H9 (cell line): Measurements from ENCODE around the gene ACBD3. TPM values are rescaled to one million over a fixed set of nuclear protein-coding genes. Genes with fewer than 3 reads are reported as not detected.
A peak's percentile ranks its signal among the peaks of the same experiment; 100 is the strongest.

Experiments used
- DNase-seq: peaks from one replicate; pipeline ENCODE4 v3.0.0-alpha.2; 2017
- H2AFZ ChIP-seq: one replicate; pipeline ENCODE4 v1.6.1; 2013; ENCODE audit warnings: mild to moderate bottlenecking, low read length, control low read depth, moderate library complexity
- H2AK5ac ChIP-seq: 2 replicates; pipeline ENCODE4 v1.6.1; 2013; ENCODE audit warnings: low read length, control low read depth, mixed read lengths; ENCODE audit not compliant: insufficient read length
- H2BK120ac ChIP-seq: one replicate; pipeline ENCODE4 v1.6.1; 2013; ENCODE audit warnings: low read depth, mild to moderate bottlenecking, low read length, control low read depth, inconsistent platforms; ENCODE audit not compliant: poor library complexity, severe bottlenecking
- H2BK12ac ChIP-seq: 2 replicates; pipeline ENCODE4 v1.6.1; 2013; ENCODE audit warnings: low read length, control low read depth, mixed read lengths, low read depth; ENCODE audit not compliant: insufficient read length
- H2BK15ac ChIP-seq: 2 replicates; pipeline ENCODE4 v1.6.1; 2013; ENCODE audit warnings: low read depth, low read length, control low read depth
- H2BK20ac ChIP-seq: one replicate; pipeline ENCODE4 v1.6.1; 2013; ENCODE audit warnings: low read depth, mild to moderate bottlenecking, low read length, control low read depth, inconsistent platforms; ENCODE audit not compliant: poor library complexity, severe bottlenecking
- H2BK5ac ChIP-seq: 2 replicates; pipeline ENCODE4 v1.6.1; 2013; ENCODE audit warnings: low read length, control low read depth, mixed read lengths; ENCODE audit not compliant: insufficient read length
- H3K14ac ChIP-seq: 2 replicates; pipeline ENCODE4 v1.6.1; 2013; ENCODE audit warnings: low read length, control low read depth; ENCODE audit not compliant: insufficient read depth
- H3K18ac ChIP-seq: 2 replicates; pipeline ENCODE4 v1.6.1; 2013; ENCODE audit warnings: low read depth, mild to moderate bottlenecking, mixed read lengths, low read length, control low read depth; ENCODE audit not compliant: insufficient read length
- H3K23ac ChIP-seq: 2 replicates; pipeline ENCODE4 v1.6.1; 2013; ENCODE audit warnings: low read length, control low read depth, mixed read lengths, low read depth; ENCODE audit not compliant: insufficient read length
- H3K23me2 ChIP-seq: 2 replicates; pipeline ENCODE4 v1.6.1; 2013; ENCODE audit warnings: low read depth, mild to moderate bottlenecking, mixed read lengths, low read length, control low read depth; ENCODE audit not compliant: insufficient read length, poor library complexity, severe bottlenecking
- H3K27ac ChIP-seq: 2 replicates; pipeline ENCODE4 v1.5.1; 2013; ENCODE audit warnings: low read length, control low read depth, mixed read lengths, low read depth; ENCODE audit not compliant: insufficient read length
- H3K27me3 ChIP-seq: 2 replicates; pipeline ENCODE4 v1.6.1; 2013; ENCODE audit warnings: low read length, control low read depth, inconsistent platforms; ENCODE audit not compliant: insufficient read depth
- H3K4ac ChIP-seq: 2 replicates; pipeline ENCODE4 v1.6.1; 2013; ENCODE audit warnings: low read depth, mild to moderate bottlenecking, control low read depth, inconsistent platforms, low read length, moderate library complexity
- H3K4me1 ChIP-seq: 2 replicates; pipeline ENCODE4 v1.6.1; 2013; ENCODE audit warnings: low read length, control low read depth, inconsistent platforms; ENCODE audit not compliant: insufficient read depth
- H3K4me2 ChIP-seq: 2 replicates; pipeline ENCODE4 v1.6.1; 2013; ENCODE audit warnings: low read length, control low read depth, mixed read lengths; ENCODE audit not compliant: insufficient read length, insufficient read depth
- H3K56ac ChIP-seq: 2 replicates; pipeline ENCODE4 v1.6.1; 2013; ENCODE audit warnings: low read depth, mild to moderate bottlenecking, mixed read lengths, low read length, control low read depth; ENCODE audit not compliant: insufficient read length
- H3K79me1 ChIP-seq: 2 replicates; pipeline ENCODE4 v1.6.1; 2013; ENCODE audit warnings: low read depth, mild to moderate bottlenecking, moderate library complexity, low read length, control low read depth, inconsistent platforms; ENCODE audit not compliant: insufficient read depth, poor library complexity, severe bottlenecking
- H3K79me2 ChIP-seq: 2 replicates; pipeline ENCODE4 v1.6.1; 2013; ENCODE audit warnings: low read length, control low read depth, inconsistent platforms; ENCODE audit not compliant: insufficient read depth
- H3K9ac ChIP-seq: 2 replicates; pipeline ENCODE4 v1.6.1; 2013; ENCODE audit warnings: low read length, control low read depth, mixed read lengths; ENCODE audit not compliant: insufficient read length; ENCODE audit errors: extremely low read depth
- H3K9me3 ChIP-seq: one replicate; pipeline ENCODE4 v1.6.1; 2013; ENCODE audit warnings: low read depth, low read length, inconsistent platforms; ENCODE audit not compliant: control insufficient read depth
- H3T11ph ChIP-seq: one replicate; pipeline ENCODE4 v1.6.1; 2013; ENCODE audit warnings: mild to moderate bottlenecking, low read length, control low read depth, inconsistent platforms
- H4K20me1 ChIP-seq: one replicate; pipeline ENCODE4 v1.6.1; 2013; ENCODE audit not compliant: control insufficient read depth, insufficient read length, insufficient read depth
- H4K5ac ChIP-seq: 2 replicates; pipeline ENCODE4 v1.6.1; 2013; ENCODE audit warnings: low read depth, mild to moderate bottlenecking, mixed read lengths, low read length, control low read depth; ENCODE audit not compliant: insufficient read length
- H4K8ac ChIP-seq: replicated peaks from 2 replicates; pipeline ENCODE4 v1.6.1; 2013; ENCODE audit warnings: low read length, control low read depth, mixed read lengths, low read depth; ENCODE audit not compliant: insufficient read length
- H4K91ac ChIP-seq: 2 replicates; pipeline ENCODE4 v1.6.1; 2013; ENCODE audit warnings: low read depth, mild to moderate bottlenecking, moderate library complexity, mixed read lengths, low read length, control low read depth; ENCODE audit not compliant: insufficient read length
- H3K27ac Mint-ChIP-seq, 3 experiments: 2 replicates in 2 of 3; 3 replicates in 1 of 3; pipeline ENCODE4 v1.8.0; 2020 to 2021; ENCODE audit warnings: mixed read lengths in 3 of 3, mild to moderate bottlenecking in 1 of 3, moderate library complexity in 1 of 3
- H3K27me3 Mint-ChIP-seq: 2 replicates; pipeline ENCODE4 v1.8.0; 2021; ENCODE audit warnings: low read depth, mild to moderate bottlenecking, moderate library complexity, mixed read lengths
- H3K36me3 Mint-ChIP-seq, 3 experiments: 2 replicates in 2 of 3; 3 replicates in 1 of 3; pipeline ENCODE4 v1.8.0; 2020 to 2021; ENCODE audit warnings: low read depth in 3 of 3, mixed read lengths in 3 of 3; ENCODE audit not compliant: insufficient read depth in 1 of 3
- H3K4me1 Mint-ChIP-seq, 2 experiments: 2 replicates each; pipeline ENCODE4 v1.8.0; 2020; ENCODE audit warnings: mixed read lengths in 2 of 2
- H3K4me3 Mint-ChIP-seq, 2 experiments: 2 replicates in 1 of 2; 3 replicates in 1 of 2; pipeline ENCODE4 v1.8.0; 2020 to 2021; ENCODE audit warnings: mild to moderate bottlenecking in 2 of 2, mixed read lengths in 2 of 2, moderate library complexity in 1 of 2
- H3K9me3 Mint-ChIP-seq, 2 experiments: 2 replicates in 1 of 2; 3 replicates in 1 of 2; pipeline ENCODE4 v1.8.0; 2020; ENCODE audit warnings: mild to moderate bottlenecking in 2 of 2, mixed read lengths in 2 of 2, moderate library complexity in 1 of 2
- WGBS: extraction: QIAGEN DNeasy Blood & Tissue Kit; methylation state at CpG from one replicate; pipeline ENCODE4 v1.1.7; 2013; ENCODE audit warnings: missing lambda C conversion rate, low lambda C conversion rate, mixed read lengths; ENCODE audit not compliant: insufficient read length; ENCODE audit errors: extremely low coverage; 5-methylcytosine and 5-hydroxymethylcytosine counted together
- total RNA-seq: library from RNA; stranded (reverse); gene quantifications from 2 replicates; pipeline ENCODE4 v1.2.1, GENCODE V29; 2021
- TF ChIP-seq, protein P1 (sequence below): fragments of 200-600 bp; sonication (generic); conservative IDR thresholded peaks from 3 replicates; pipeline ENCODE4 v1.8.0; 2021; ENCODE audit warnings: antibody characterized with exemption, mild to moderate bottlenecking

Gene ACBD3
- total RNA-seq, 1 experiment from 2014 or later, result 30.8 TPM

DNA sequence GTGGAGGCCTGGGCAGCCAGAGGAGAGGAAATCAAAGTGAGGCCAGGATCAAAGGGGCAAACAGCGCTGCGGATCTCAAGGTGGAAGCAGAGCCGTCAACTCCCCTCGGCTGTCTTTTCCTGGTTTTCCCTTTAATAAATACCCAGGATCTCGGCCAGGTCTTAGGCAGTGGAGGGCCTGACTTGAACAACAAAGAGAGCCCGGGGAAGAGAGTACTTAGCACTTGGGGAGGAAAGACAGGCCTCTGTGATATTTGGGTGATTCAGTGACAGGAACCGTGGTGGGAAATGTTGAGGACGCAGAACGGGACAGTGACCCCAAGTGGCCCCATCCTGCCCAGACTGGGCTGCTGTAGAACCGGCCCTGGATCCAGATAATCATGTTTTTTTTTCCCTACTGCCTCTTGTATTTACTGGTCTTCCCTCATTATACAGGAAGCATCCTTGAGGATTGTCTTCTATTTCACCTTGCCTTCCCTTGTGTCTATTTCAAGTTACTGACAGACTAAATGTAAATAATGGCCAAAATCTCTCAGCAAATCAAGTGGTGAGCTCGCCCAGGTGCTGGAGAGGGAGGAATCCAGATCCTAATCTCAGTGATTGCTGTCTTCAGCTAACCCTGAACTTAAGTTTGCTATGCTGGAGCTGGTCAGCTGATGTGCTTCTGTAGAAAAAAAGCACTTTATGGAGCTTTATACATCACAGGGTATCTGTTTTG, 34.1 kb upstream of the ACBD3 start:
- no peak overlapping the region for H3K27ac ChIP-seq
- H3K79me1 ChIP-seq, result no peaks in the 10 kb centered on the region
- H3K23ac ChIP-seq, result no peak overlapping the region
- H4K91ac ChIP-seq, result no peak overlapping the region
- H2BK120ac ChIP-seq, result no peak overlapping the region
- no peak overlapping the region; a peak in 1 of 5 replicates for H3K4me3 Mint-ChIP-seq
- H3K27me3 Mint-ChIP-seq, result peaks cover 27% of the 10 kb centered on the region
- no CpG with 5 or more reads among the region's 11 CpGs for WGBS
- H3K56ac ChIP-seq, result no peak overlapping the region
- H3K14ac ChIP-seq, result no peak overlapping the region
- no peak overlapping the region for H3K4me2 ChIP-seq
- TF ChIP-seq, protein P1, sequence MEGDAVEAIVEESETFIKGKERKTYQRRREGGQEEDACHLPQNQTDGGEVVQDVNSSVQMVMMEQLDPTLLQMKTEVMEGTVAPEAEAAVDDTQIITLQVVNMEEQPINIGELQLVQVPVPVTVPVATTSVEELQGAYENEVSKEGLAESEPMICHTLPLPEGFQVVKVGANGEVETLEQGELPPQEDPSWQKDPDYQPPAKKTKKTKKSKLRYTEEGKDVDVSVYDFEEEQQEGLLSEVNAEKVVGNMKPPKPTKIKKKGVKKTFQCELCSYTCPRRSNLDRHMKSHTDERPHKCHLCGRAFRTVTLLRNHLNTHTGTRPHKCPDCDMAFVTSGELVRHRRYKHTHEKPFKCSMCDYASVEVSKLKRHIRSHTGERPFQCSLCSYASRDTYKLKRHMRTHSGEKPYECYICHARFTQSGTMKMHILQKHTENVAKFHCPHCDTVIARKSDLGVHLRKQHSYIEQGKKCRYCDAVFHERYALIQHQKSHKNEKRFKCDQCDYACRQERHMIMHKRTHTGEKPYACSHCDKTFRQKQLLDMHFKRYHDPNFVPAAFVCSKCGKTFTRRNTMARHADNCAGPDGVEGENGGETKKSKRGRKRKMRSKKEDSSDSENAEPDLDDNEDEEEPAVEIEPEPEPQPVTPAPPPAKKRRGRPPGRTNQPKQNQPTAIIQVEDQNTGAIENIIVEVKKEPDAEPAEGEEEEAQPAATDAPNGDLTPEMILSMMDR, result peak; percentile 29; the same call in 2 of the 3 replicates
- H4K8ac ChIP-seq, result no peak overlapping the region
- H3K36me3 Mint-ChIP-seq, result peaks cover 0 to 1% (median 0%) of the 10 kb centered on the region in 3 experiments; a peak in 1 of 7 replicates
- no peak overlapping the region for H2BK5ac ChIP-seq
- no peak overlapping the region for H3K4ac ChIP-seq
- no peak overlapping the region for H2AFZ ChIP-seq
- no peak overlapping the region for H2BK15ac ChIP-seq
- no peaks in the 10 kb centered on the region; a peak in 1 of 5 replicates for H3K9me3 Mint-ChIP-seq
- H2AK5ac ChIP-seq, result no peak overlapping the region
- H3K18ac ChIP-seq, result no peak overlapping the region
- no peak overlapping the region for H2BK12ac ChIP-seq
- H3K27me3 ChIP-seq, result no peaks in the 10 kb centered on the region; the same call in 1 of the 2 replicates
- H3K27ac Mint-ChIP-seq, result peak overlapping the region in 1 of 3 experiments; percentile 32; a peak in 1 of 7 replicates
- no peak for DNase-seq
- H4K20me1 ChIP-seq, result no peaks in the 10 kb centered on the region
- no peaks in the 10 kb centered on the region for H3K79me2 ChIP-seq
- no peak overlapping the region for H3T11ph ChIP-seq
- H2BK20ac ChIP-seq, result no peak overlapping the region
- H4K5ac ChIP-seq, result no peak overlapping the region
- no peak overlapping the region for H3K9ac ChIP-seq
- H3K4me1 Mint-ChIP-seq, result peaks cover 20 to 28% of the 10 kb centered on the region in 2 experiments
- no peaks in the 10 kb centered on the region for H3K4me1 ChIP-seq
- H3K9me3 ChIP-seq, result no peaks in the 10 kb centered on the region
- peaks cover 3% of the 10 kb centered on the region for H3K23me2 ChIP-seq
